Measurements from ENCODE around the gene RNF44. TPM values are rescaled to one million over a fixed set of nuclear protein-coding genes. Genes with fewer than 3 reads are reported as not detected.

RNF44 gene
- total and polyA plus RNA-seq, 2 of the 13 experiments (the other 11 are each of a cell fraction or from before 2014, with no cell fraction given) = 9.2 to 16.8 TPM

GRCh38 chr5:176533894-176534611, 3.1 kb downstream of the RNF44 start (continued):
- TF ChIP-seq TCF12 (IDR thresholded peaks at IDR 0.05) (no peak), TCF12 (CRISPR knock-in tag; IDR thresholded peaks at IDR 0.05) (no peak), POLR2G (IDR thresholded peaks at IDR 0.05; ENCODE audit: low read depth, low read length) (peak; percentile 46; the same call in 1 of the 2 replicates), ARID5B (CRISPR knock-in tag; IDR thresholded peaks at IDR 0.05) (0 out of 2 replicates have a peak, but pooled peaks have one; percentile 13), SRSF1 (optimal IDR thresholded peaks at IDR 0.05; ENCODE audit: low read depth, low read length) (no peak), REPIN1 (CRISPR knock-in tag; IDR thresholded peaks at IDR 0.05; ENCODE audit: borderline replicate concordance, low read depth) (0 out of 2 replicates have a peak, but pooled peaks have one; percentile 41), ZNF629 (CRISPR knock-in tag; conservative IDR thresholded peaks at IDR 0.05) (peak; percentile 67), CSRNP1 (CRISPR knock-in tag; IDR thresholded peaks at IDR 0.05) (0 out of 2 replicates have a peak, but pooled peaks have one; percentile 31), ZNF180 (CRISPR knock-in tag; IDR thresholded peaks at IDR 0.05; ENCODE audit: borderline replicate concordance, low read depth) (no peak), NFE2L2 (IDR thresholded peaks at IDR 0.05; ENCODE audit: low read length) (no peak), ZNF292 (CRISPR knock-in tag; IDR thresholded peaks at IDR 0.05; ENCODE audit: borderline replicate concordance, low read depth) (peak; percentile 60; the same call in 1 of the 2 replicates), AKAP8 (CRISPR knock-in tag; IDR thresholded peaks at IDR 0.05) (peak; percentile 87), ZNF674 (CRISPR knock-in tag; IDR thresholded peaks at IDR 0.05; ENCODE audit: low read depth) (no peak), ZSCAN25 (CRISPR knock-in tag; IDR thresholded peaks at IDR 0.05) (no peak), MEF2D (CRISPR knock-in tag; IDR thresholded peaks at IDR 0.05) (0 out of 2 replicates have a peak, but pooled peaks have one; percentile 20), TGIF2 (CRISPR knock-in tag; IDR thresholded peaks at IDR 0.05) (peak; percentile 94), HNRNPL (IDR thresholded peaks at IDR 0.05; ENCODE audit: low read depth, low read length) (peak; percentile 84), SP4 (CRISPR knock-in tag; IDR thresholded peaks at IDR 0.05) (no peak)
- TF ChIP-seq, protein P1, sequence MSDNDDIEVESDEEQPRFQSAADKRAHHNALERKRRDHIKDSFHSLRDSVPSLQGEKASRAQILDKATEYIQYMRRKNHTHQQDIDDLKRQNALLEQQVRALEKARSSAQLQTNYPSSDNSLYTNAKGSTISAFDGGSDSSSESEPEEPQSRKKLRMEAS (IDR thresholded peaks at IDR 0.05) = peak; percentile 48
- TF ChIP-seq, protein P2, sequence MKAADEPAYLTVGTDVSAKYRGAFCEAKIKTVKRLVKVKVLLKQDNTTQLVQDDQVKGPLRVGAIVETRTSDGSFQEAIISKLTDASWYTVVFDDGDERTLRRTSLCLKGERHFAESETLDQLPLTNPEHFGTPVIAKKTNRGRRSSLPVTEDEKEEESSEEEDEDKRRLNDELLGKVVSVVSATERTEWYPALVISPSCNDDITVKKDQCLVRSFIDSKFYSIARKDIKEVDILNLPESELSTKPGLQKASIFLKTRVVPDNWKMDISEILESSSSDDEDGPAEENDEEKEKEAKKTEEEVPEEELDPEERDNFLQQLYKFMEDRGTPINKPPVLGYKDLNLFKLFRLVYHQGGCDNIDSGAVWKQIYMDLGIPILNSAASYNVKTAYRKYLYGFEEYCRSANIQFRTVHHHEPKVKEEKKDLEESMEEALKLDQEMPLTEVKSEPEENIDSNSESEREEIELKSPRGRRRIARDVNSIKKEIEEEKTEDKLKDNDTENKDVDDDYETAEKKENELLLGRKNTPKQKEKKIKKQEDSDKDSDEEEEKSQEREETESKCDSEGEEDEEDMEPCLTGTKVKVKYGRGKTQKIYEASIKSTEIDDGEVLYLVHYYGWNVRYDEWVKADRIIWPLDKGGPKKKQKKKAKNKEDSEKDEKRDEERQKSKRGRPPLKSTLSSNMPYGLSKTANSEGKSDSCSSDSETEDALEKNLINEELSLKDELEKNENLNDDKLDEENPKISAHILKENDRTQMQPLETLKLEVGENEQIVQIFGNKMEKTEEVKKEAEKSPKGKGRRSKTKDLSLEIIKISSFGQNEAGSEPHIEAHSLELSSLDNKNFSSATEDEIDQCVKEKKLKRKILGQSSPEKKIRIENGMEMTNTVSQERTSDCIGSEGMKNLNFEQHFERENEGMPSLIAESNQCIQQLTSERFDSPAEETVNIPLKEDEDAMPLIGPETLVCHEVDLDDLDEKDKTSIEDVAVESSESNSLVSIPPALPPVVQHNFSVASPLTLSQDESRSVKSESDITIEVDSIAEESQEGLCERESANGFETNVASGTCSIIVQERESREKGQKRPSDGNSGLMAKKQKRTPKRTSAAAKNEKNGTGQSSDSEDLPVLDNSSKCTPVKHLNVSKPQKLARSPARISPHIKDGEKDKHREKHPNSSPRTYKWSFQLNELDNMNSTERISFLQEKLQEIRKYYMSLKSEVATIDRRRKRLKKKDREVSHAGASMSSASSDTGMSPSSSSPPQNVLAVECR (CRISPR knock-in tag; IDR thresholded peaks at IDR 0.05; ENCODE audit: borderline replicate concordance) = peak; percentile 37; the same call in 1 of the 2 replicates

All from HepG2 (cell line).